K562 (cell line): ENCODE results near the gene LINGO3. TPM values are rescaled to one million over a fixed set of nuclear protein-coding genes. Genes with fewer than 3 reads are reported as not detected.
A peak's percentile ranks its signal among the peaks of the same experiment; 100 is the strongest.

ENCODE experiments used
- ATAC-seq: fragments of 200-7000 bp; cut with Tn5 transposase; 3 replicates; pipeline ENCODE4 v1.9.1; 2020; ENCODE audit warnings: moderate library complexity
- BruUV-seq: library from RNA; stranded (reverse); fragments of 400-500 nt; replicated peaks from 2 replicates; lab custom pipeline; 2021; lab: Mats Ljungman, UMichigan
- CTCF ChIA-PET: fragments of 300-600 bp; formaldehyde crosslinking; extraction: SDS; loops from one replicate; lab custom pipeline; 2021; ENCODE audit warnings: low intra/inter-chr PET ratio; lab: Yijun Ruan, JAX
- POLR2A ChIA-PET: fragments of 300-600, 350-650 bp; sonication (Branson Sonifier 250); formaldehyde crosslinking; extraction: SDS; loops from one replicate; lab custom pipeline; 2021; ENCODE audit warnings: antibody characterized with exemption, inconsistent platforms; lab: Yijun Ruan, JAX
- DNase-seq, 4 experiments: peaks; one replicate each; pipeline versions ENCODE4 v3.0.0 to v3.0.0-alpha.2; 2011 to 2018; ENCODE audit warnings: low spot score in 3 of 4, mixed read lengths in 3 of 4; ENCODE audit errors: extremely low read depth in 1 of 4
- FAIRE-seq: peaks from 2 replicates; lab custom pipeline; 2011; peaks lifted over from hg19 to GRCh38; lab: Jason Lieb, UNC
- H2AFZ ChIP-seq: 2 replicates; pipeline ENCODE4 v1.6.0; 2011; ENCODE audit warnings: low read depth, low read length, control low read depth, inconsistent platforms
- H3K27ac ChIP-seq: fragments of 200-600 bp; 3 replicates; pipeline ENCODE4 v1.8.0; 2011; ENCODE audit warnings: low read depth, mild to moderate bottlenecking, control low read depth, inconsistent platforms, low read length, moderate library complexity, mixed read lengths; ENCODE audit errors: extremely low read depth
- H3K27me3 ChIP-seq, 2 experiments: fragments of 300-600 bp in 1 of 2; 2 replicates in 1 of 2; 3 replicates in 1 of 2; pipeline versions ENCODE4 v1.6.0 to v1.8.0; 2011; ENCODE audit warnings: inconsistent platforms in 2 of 2, low read length in 2 of 2, mild to moderate bottlenecking in 1 of 2, mixed read lengths in 1 of 2, moderate library complexity in 1 of 2; ENCODE audit not compliant: control insufficient read depth in 2 of 2, insufficient read depth in 2 of 2
- H3K36me3 ChIP-seq: fragments of 300-600 bp; 3 replicates; pipeline ENCODE4 v1.8.0; 2011; ENCODE audit warnings: mild to moderate bottlenecking, low read length, inconsistent platforms; ENCODE audit not compliant: control insufficient read depth, insufficient read depth
- H3K4me1 ChIP-seq, 2 experiments: fragments of 200-600 bp in 1 of 2; replicated peaks in 1 of 2; 2 replicates in 1 of 2; 3 replicates in 1 of 2; pipeline versions ENCODE4 v1.5.1 to v1.8.0; 2011; ENCODE audit warnings: inconsistent platforms in 2 of 2, low read length in 2 of 2, mild to moderate bottlenecking in 1 of 2, mixed read lengths in 1 of 2, moderate library complexity in 1 of 2; ENCODE audit not compliant: control insufficient read depth in 2 of 2, insufficient read depth in 2 of 2
- H3K4me2 ChIP-seq: 2 replicates; pipeline ENCODE4 v1.6.1; 2011; ENCODE audit warnings: low read length, control low read depth, inconsistent platforms, mixed read lengths; ENCODE audit not compliant: insufficient read depth
- H3K4me3 ChIP-seq: fragments of 200-600 bp; sonication (generic), shearing (Covaris generic); 2 replicates; pipeline ENCODE4 v1.5.1; 2016; ENCODE audit warnings: control low read depth, inconsistent platforms
- H3K79me2 ChIP-seq: fragments of 200-600 bp; 3 replicates; pipeline ENCODE4 v1.8.0; 2011; ENCODE audit warnings: low read length, inconsistent platforms; ENCODE audit not compliant: control insufficient read depth, insufficient read depth
- H3K9ac ChIP-seq, 2 experiments: 2 replicates each; pipeline versions ENCODE4 v1.6.0 to v1.6.1; 2011; ENCODE audit warnings: low read depth in 2 of 2, low read length in 2 of 2, control low read depth in 1 of 2, inconsistent platforms in 1 of 2, mild to moderate bottlenecking in 1 of 2, mixed read lengths in 1 of 2; ENCODE audit not compliant: insufficient read depth in 1 of 2
- H3K9me1 ChIP-seq: one replicate; pipeline ENCODE4 v1.6.0; 2011; ENCODE audit warnings: inconsistent platforms, mild to moderate bottlenecking, low read length, moderate library complexity; ENCODE audit not compliant: control insufficient read depth, insufficient read depth
- H3K9me3 ChIP-seq: replicated peaks from 2 replicates; pipeline ENCODE4 v1.5.1; 2011; ENCODE audit warnings: low read depth, low read length, inconsistent platforms; ENCODE audit not compliant: control insufficient read depth, insufficient read depth
- H4K20me1 ChIP-seq: replicated peaks from 2 replicates; pipeline ENCODE4 v1.6.1; 2011; ENCODE audit warnings: low read length, inconsistent platforms, mixed read lengths; ENCODE audit not compliant: control insufficient read depth, insufficient read depth
- ATF1 ChIP-seq, 2 experiments: fragments of 450-650 bp in 1 of 2; IDR thresholded peaks; 2 replicates each; pipeline ENCODE4 v1.6.1; 2016; ENCODE audit warnings: missing compliant biosample characterization in 1 of 2, missing genetic modification characterization in 1 of 2
- CEBPG ChIP-seq, 3 experiments: fragments of 200-800 bp in 1 of 3; sonication (Bioruptor generic) in 1 of 3; sonication (generic) in 1 of 3; formaldehyde crosslinking in 1 of 3; IDR thresholded peaks in 2 of 3; conservative IDR thresholded peaks in 1 of 3; 2 replicates each; pipeline versions ENCODE4 v1.6.1 to v1.8.0; 2016 to 2022; ENCODE audit warnings: missing compliant biosample characterization in 2 of 3, missing genetic modification characterization in 2 of 3, mild to moderate bottlenecking in 1 of 3, missing genetic modification reagents in 1 of 3
- FIP1L1 ChIP-seq: fragments of 200-400 bp; formaldehyde crosslinking; IDR thresholded peaks from 2 replicates; pipeline ENCODE4 v1.6.1; 2018; ENCODE audit warnings: mild to moderate bottlenecking, low read depth, low read length; ENCODE audit not compliant: poor library complexity, severe bottlenecking
- GABPB1 ChIP-seq: sonication (generic); formaldehyde crosslinking; IDR thresholded peaks from 2 replicates; pipeline ENCODE4 v1.8.0; 2022; ENCODE audit warnings: mild to moderate bottlenecking, missing genetic modification reagents
- HES1 ChIP-seq: fragments of 450-650 bp; IDR thresholded peaks from 2 replicates; pipeline ENCODE4 v1.6.1; 2016; ENCODE audit warnings: low read depth, mild to moderate bottlenecking, moderate library complexity
- HNRNPL ChIP-seq: fragments of 200-400 bp; formaldehyde crosslinking; IDR thresholded peaks from 2 replicates; pipeline ENCODE4 v1.6.1; 2017; ENCODE audit warnings: low read depth, mild to moderate bottlenecking, low read length
- MTA1 ChIP-seq: fragments of 450-650 bp; IDR thresholded peaks from 2 replicates; pipeline ENCODE4 v1.6.1; 2017; ENCODE audit warnings: borderline replicate concordance
- PHB2 ChIP-seq: fragments of 450-650 bp; IDR thresholded peaks from 2 replicates; pipeline ENCODE4 v1.6.1; 2017; ENCODE audit warnings: low read depth
- PTBP1 ChIP-seq: fragments of 200-400 bp; formaldehyde crosslinking; IDR thresholded peaks from 2 replicates; pipeline ENCODE4 v1.6.1; 2017; ENCODE audit warnings: low read depth, low read length
- PTRF ChIP-seq: fragments of 450-650 bp; IDR thresholded peaks from 2 replicates; pipeline ENCODE4 v1.6.1; 2016; ENCODE audit warnings: mild to moderate bottlenecking, missing genetic modification characterization, missing compliant biosample characterization
- RBM25 ChIP-seq: fragments of 200-400 bp; formaldehyde crosslinking; IDR thresholded peaks from 2 replicates; pipeline ENCODE4 v1.6.1; 2018; ENCODE audit warnings: low read length, low read depth, moderate library complexity; ENCODE audit not compliant: severe bottlenecking
- RBM39 ChIP-seq: fragments of 200-400 bp; formaldehyde crosslinking; optimal IDR thresholded peaks from 2 replicates; pipeline ENCODE3; 2018; ENCODE audit warnings: low read depth, low read length
- RCOR1 ChIP-seq, 2 experiments: IDR thresholded peaks; 2 replicates each; pipeline ENCODE4 v1.6.1; 2012; ENCODE audit warnings: low read depth in 2 of 2, low read length in 2 of 2, borderline replicate concordance in 1 of 2, improper control_type of control experiment in 1 of 2
- SP1 ChIP-seq: sonication (generic); formaldehyde crosslinking; IDR thresholded peaks from 2 replicates; pipeline ENCODE4 v1.8.1; 2022; ENCODE audit warnings: mild to moderate bottlenecking, missing genetic modification reagents
- STAT6 ChIP-seq: sonication (generic); formaldehyde crosslinking; IDR thresholded peaks from 2 replicates; pipeline ENCODE4 v1.8.1; 2023; ENCODE audit warnings: mild to moderate bottlenecking, missing genetic modification reagents
- ZBED1 ChIP-seq: IDR thresholded peaks from 2 replicates; pipeline ENCODE4 v1.6.1; 2014
- ZFP36 ChIP-seq: fragments of 150-350 bp; IDR thresholded peaks from 2 replicates; pipeline ENCODE4 v1.6.1; 2018; ENCODE audit warnings: low read length, low read depth; ENCODE audit not compliant: partially characterized antibody
- ZNF23 ChIP-seq: fragments of 250-450 bp; sonication (Bioruptor Pico); IDR thresholded peaks from 2 replicates; pipeline ENCODE4 v1.4.0; 2020; ENCODE audit warnings: mild to moderate bottlenecking
- ZNF316 ChIP-seq: fragments of 450-650 bp; IDR thresholded peaks from 2 replicates; pipeline ENCODE4 v1.6.1; 2016
- ZNF507 ChIP-seq: conservative IDR thresholded peaks from 2 replicates; pipeline ENCODE4 v1.6.1; 2017; ENCODE audit warnings: missing genetic modification characterization, missing compliant biosample characterization
- WGBS: fragments of 100-300 bp; shearing (Covaris generic); methylation state at CpG from one replicate; pipeline ENCODE4 v1.1.6; 2016; ENCODE audit warnings: low coverage, mixed read lengths; ENCODE audit not compliant: insufficient coverage; ENCODE audit errors: missing lambda C conversion rate; 5-methylcytosine and 5-hydroxymethylcytosine counted together
- in situ Hi-C: fragments of 300-500 bp; cut with MboI; formaldehyde crosslinking; loops from 4 replicates; pipeline ENCODE4 v1.15.0; 2018; ENCODE audit warnings: inconsistent platforms, mixed read lengths
- intact Hi-C: fragments of 100-400 bp; cut with micrococcal nuclease; formaldehyde crosslinking; loops from 2 replicates; pipeline ENCODE4 v1.14.2; 2022
- polyA plus RNA-seq, 8 experiments: library from polyadenylated mRNA; depleted of rRNA in 4 of 8; stranded (reverse) in 5 of 8; unstranded in 3 of 8; fragments of >200 nt; fragmentation: Nextera tagmentation in 2 of 8; fragmentation: Illumina TruSeq in 1 of 8; extraction: Ambion mirVana in 2 of 8; extraction: Trizol in 1 of 8; gene quantifications; 2 replicates each; pipeline versions ENCODE4 v1.2.1 to v1.2.3, GENCODE V29; 2011 to 2014; ENCODE audit warnings: inconsistent platforms in 1 of 8, missing spikeins in 1 of 8
- total RNA-seq, 7 experiments: library from RNA; depleted of rRNA in 6 of 7; stranded (reverse); fragments of >200 nt in 6 of 7; fragmentation: Illumina TruSeq in 2 of 7; extraction: Trizol in 2 of 7; gene quantifications; 2 replicates each; pipeline versions ENCODE4 v1.2.1 to v1.2.3, GENCODE V29; 2011 to 2021; ENCODE audit warnings: low replicate concordance in 1 of 7

Gene LINGO3
- total and polyA plus RNA-seq, 9 of the 15 experiments (the other 6 are each of a cell fraction or from before 2014, with no cell fraction given), result 0.03 to 0.05 (median 0.03) TPM; not detected in 6

DNA sequence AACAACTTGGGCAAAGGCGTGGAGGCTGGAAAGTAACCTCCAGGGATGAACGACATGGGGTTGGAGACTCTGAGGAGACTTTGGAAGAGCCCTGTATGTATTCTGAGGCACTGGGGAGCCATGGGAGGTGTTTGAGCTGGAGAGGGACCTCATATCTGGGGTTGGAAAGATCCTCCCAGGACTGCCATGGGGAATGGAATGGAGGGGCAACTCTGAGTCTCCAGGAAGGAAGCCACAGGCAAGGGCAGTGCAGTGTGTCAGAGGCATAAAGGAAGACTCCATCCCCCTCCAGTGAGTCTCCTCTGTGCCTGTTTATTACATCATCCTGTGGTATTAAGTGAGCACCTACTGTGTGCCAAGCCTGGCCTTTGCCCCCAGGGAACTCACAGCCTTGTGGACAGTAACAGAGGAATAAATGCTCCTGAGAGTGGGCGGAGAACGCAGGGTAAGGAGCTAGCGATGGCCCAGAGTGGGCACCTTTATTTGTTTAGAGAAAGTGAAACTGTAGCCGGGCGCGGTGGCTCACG is 33.7 kb downstream of the LINGO3 start:
- Histone ChIP-seq H2AFZ (no peak overlapping the region), H3K36me3 (peaks cover 34% of the 10 kb centered on the region), H3K27me3 (no peaks in the 10 kb centered on the region), H3K9me1 (peaks cover 5% of the 10 kb centered on the region), H3K4me2 (peak overlapping the region; percentile 89), H3K9ac (peak overlapping the region; percentile 10 to 85; a peak in 2 of 4 replicates), H3K79me2 (peaks cover 60% of the 10 kb centered on the region), H3K4me1 (peaks cover 10 to 73% of the 10 kb centered on the region in 2 experiments), H3K9me3 (no peaks in the 10 kb centered on the region), H3K27ac (peak overlapping the region; percentile 56; the same call in 2 of the 3 replicates), H4K20me1 (peaks cover 47% of the 10 kb centered on the region), H3K4me3 (peak overlapping the region; percentile 91; the same call in 1 of the 2 replicates)
- ChIA-PET CTCF (interaction anchor here (0.8 to 1.2 kb wide), 5 partner anchors 38 to 363 kb away, joined by 3 to 5 read pairs (median 4); partner anchors contain the start of gene PLEKHJ1), POLR2A (interaction anchor here (0.7 to 7.0 kb wide), 9 partner anchors 10 to 239 kb away, joined by 3 to 86 read pairs (median 4); partner anchors contain the start of gene PLEKHJ1)
- no TSS peak for BruUV-seq
- peak; percentile 42 for FAIRE-seq
- no peak for DNase-seq
- in situ Hi-C loops (loop anchor here (5.0 kb wide), 1 partner anchor 37 kb away; the partner anchor contains the start of genes PLEKHJ1 and SF3A2), intact Hi-C loops (no loop called here)
- ATAC-seq, result no peak
- 78% methylated on average over 7 of the region's 9 CpGs for WGBS
- TF ChIP-seq CEBPG (CRISPR knock-in tag; IDR thresholded peaks at IDR 0.05) (no peak), CEBPG (tag; conservative IDR thresholded peaks at IDR 0.05 in 1 of 2, IDR thresholded peaks at IDR 0.05 in 1 of 2) (0 out of 4 replicates have a peak, but pooled peaks of 1 of the 2 experiments have one; percentile 13), PTBP1 (0 out of 2 replicates have a peak, but pooled peaks have one; percentile 32), ZNF23 (no peak), RBM25 (peak; percentile 78), HES1 (no peak), FIP1L1 (peak; percentile 8), ZNF316 (no peak), ZFP36 (peak; percentile 76), RCOR1 (IDR thresholded peaks at IDR 0.05; ENCODE audit: borderline replicate concordance in 1 of 2, low read depth in 2 of 2, low read length in 2 of 2) (0 out of 4 replicates have a peak, but pooled peaks of 1 of the 2 experiments have one; percentile 13), SP1 (0 out of 2 replicates have a peak, but pooled peaks have one; percentile 5), ZNF507 (tag) (no peak), ATF1 (CRISPR knock-in tag; IDR thresholded peaks at IDR 0.05) (no peak), ATF1 (tag; IDR thresholded peaks at IDR 0.05) (0 out of 2 replicates have a peak, but pooled peaks have one; percentile 0), PHB2 (0 out of 2 replicates have a peak, but pooled peaks have one; percentile 2), MTA1 (no peak), PTRF (no peak), HNRNPL (no peak), RBM39 (no peak), GABPB1 (CRISPR knock-in tag) (no peak), STAT6 (CRISPR knock-in tag) (no peak), ZBED1 (no peak)
